SK-N-SH (cell line): ENCODE results near the gene C1RL.

Experiments used
- CHD2 ChIP-seq: fragments of 150-350 bp; IDR thresholded peaks from 2 replicates; pipeline ENCODE4 v1.6.1; 2018; ENCODE audit warnings: low read length; ENCODE audit not compliant: partially characterized antibody
- EP300 ChIP-seq, 2 experiments: IDR thresholded peaks; 2 replicates each; pipeline versions ENCODE4 v1.4.0 to v1.6.1; 2012; ENCODE audit warnings: borderline replicate concordance in 1 of 2, low read depth in 1 of 2, low read length in 1 of 2
- EZH2phosphoT487 ChIP-seq: fragments of 200-600 bp; sonication (generic); IDR thresholded peaks from 2 replicates; pipeline ENCODE4 v1.6.1; 2017; ENCODE audit warnings: low read depth, mixed run types, mild to moderate bottlenecking, antibody characterized with exemption, moderate library complexity, borderline replicate concordance
- GABPA ChIP-seq: IDR thresholded peaks from 2 replicates; pipeline ENCODE4 v1.4.0; 2012; ENCODE audit warnings: low read depth, mild to moderate bottlenecking
- MAX ChIP-seq: IDR thresholded peaks from 2 replicates; pipeline ENCODE4 v1.4.0; 2012; ENCODE audit warnings: low read depth
- POLR2AphosphoS5 ChIP-seq: IDR thresholded peaks from 2 replicates; pipeline ENCODE4 v1.6.1; 2012; ENCODE audit warnings: low read depth, low read length
- SIN3A ChIP-seq: IDR thresholded peaks from 2 replicates; pipeline ENCODE4 v1.6.1; 2012; ENCODE audit warnings: low read depth, mild to moderate bottlenecking, low read length, moderate library complexity, borderline replicate concordance
- SMC3 ChIP-seq: IDR thresholded peaks from 2 replicates; pipeline ENCODE4 v1.6.1; 2012; ENCODE audit warnings: low read depth, low read length, improper control_type of control experiment
- TF ChIP-seq, protein P1 (sequence below): fragments of 200-600 bp; sonication (generic); IDR thresholded peaks from 2 replicates; pipeline ENCODE4 v1.6.1; 2017; ENCODE audit warnings: antibody characterized with exemption, mild to moderate bottlenecking, moderate library complexity

- TF ChIP-seq EP300 (IDR thresholded peaks at IDR 0.05; ENCODE audit: borderline replicate concordance in 1 of 2, low read depth in 1 of 2, low read length in 1 of 2) = no peak
- TF ChIP-seq, protein P1, sequence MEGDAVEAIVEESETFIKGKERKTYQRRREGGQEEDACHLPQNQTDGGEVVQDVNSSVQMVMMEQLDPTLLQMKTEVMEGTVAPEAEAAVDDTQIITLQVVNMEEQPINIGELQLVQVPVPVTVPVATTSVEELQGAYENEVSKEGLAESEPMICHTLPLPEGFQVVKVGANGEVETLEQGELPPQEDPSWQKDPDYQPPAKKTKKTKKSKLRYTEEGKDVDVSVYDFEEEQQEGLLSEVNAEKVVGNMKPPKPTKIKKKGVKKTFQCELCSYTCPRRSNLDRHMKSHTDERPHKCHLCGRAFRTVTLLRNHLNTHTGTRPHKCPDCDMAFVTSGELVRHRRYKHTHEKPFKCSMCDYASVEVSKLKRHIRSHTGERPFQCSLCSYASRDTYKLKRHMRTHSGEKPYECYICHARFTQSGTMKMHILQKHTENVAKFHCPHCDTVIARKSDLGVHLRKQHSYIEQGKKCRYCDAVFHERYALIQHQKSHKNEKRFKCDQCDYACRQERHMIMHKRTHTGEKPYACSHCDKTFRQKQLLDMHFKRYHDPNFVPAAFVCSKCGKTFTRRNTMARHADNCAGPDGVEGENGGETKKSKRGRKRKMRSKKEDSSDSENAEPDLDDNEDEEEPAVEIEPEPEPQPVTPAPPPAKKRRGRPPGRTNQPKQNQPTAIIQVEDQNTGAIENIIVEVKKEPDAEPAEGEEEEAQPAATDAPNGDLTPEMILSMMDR = no peak
- no peak for TF ChIP-seq MAX
- no peak for TF ChIP-seq SIN3A
- no peak for TF ChIP-seq POLR2AphosphoS5
- no peak for TF ChIP-seq SMC3
- TF ChIP-seq CHD2 = no peak
- no peak for TF ChIP-seq GABPA
- no peak for TF ChIP-seq EZH2phosphoT487
These were observed 41.9 kb downstream of the C1RL start for GRCh38 chr12:7067096-7067495.
